GM21528 (cell line): Measurements from ENCODE around the gene SCGB1D4.

Experiments
- ATAC-seq: cut with Tn5 transposase; IDR thresholded peaks from one replicate; pipeline ENCODE4 v1.9.1; 2021; ENCODE audit warnings: mild to moderate bottlenecking, moderate library complexity; ENCODE audit not compliant: unreplicated experiment, low FRiP score

SCGB1D4 gene

DNA sequence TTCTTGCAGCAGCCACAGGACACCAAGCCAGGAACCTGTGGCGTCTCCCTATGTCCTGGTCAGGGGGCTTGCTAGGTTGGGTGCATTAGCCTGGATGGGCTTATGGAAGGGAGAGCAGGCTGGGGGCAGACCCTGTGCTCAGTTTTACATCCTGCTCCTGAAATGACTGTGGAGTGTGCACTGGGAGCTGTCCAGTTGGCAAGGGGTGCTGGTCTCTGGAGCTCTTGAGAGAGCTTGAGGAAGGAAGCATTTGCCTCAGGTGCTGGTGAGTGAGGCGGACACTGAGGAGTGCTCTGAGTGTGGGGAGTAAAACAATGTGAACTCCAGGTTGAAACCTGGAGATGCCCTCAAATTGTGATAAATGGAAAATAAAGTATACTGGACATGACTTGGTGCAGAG lies 3.4 kb downstream of the SCGB1D4 start:
- ATAC-seq = no peak

DNA sequence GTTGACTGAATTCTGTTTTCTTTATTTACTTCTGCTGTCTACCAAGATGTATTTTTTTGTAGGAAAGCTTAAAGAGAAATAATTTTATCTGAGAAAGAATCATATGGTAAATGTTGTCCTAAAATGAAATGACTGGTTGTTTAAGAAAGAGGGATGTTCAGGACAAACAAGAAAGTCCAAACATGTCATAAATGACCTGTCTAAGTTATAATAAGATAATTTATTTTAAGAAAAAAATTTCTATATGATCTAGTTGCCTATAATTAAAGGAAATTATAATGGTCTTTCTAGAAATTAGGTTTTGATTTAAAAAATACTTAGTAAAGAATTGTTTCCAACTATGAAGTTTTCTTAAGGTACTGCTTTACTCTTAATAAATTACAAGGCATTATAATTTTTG lies 18.4 kb downstream of the SCGB1D4 start:
- no peak for ATAC-seq

DNA sequence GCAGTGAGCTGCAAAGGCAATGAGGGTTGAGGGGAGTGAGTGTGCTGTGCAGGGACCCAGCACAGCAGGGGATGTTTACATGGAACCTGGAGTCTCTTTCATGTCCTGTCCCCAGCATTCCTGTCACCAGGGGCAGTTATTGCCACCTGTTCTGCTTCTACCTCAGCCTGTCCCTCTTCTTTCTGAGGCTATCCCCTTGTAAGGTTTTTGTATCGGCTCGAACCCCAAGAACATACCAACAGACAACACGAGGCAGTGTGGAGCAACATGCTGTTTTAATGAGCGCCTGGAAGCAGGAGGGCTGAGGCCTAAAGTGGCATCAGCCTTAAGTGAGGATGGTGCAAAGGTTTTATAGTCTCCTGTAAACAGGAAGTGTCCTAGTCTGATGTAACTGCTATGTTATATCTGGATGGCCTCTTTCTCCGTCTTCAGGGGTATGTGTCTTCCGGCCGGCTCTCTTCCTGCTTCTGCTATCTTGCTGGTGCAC lies 25.0 kb downstream of the SCGB1D4 start:
- no peak for ATAC-seq

DNA sequence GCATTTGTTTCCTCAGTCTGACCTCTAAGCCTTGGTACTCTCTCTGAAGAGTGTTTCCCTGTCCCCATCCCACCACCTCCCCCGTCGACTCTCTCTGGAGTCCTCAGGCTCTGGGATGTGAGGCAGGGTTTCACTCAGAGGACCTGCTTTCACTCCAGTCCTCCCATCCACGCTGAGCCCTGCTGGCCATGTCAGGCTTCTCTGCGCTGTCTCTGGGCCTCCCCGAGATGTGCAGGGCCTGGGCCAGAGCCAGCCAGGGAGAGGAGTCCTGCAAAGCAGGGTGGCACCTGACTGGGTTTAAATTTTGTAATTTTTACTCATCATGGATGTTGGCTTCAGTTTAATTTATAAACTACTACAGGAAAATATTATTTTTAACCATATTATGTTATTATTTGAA lies 25.6 kb downstream of the SCGB1D4 start:
- ATAC-seq = no peak

DNA sequence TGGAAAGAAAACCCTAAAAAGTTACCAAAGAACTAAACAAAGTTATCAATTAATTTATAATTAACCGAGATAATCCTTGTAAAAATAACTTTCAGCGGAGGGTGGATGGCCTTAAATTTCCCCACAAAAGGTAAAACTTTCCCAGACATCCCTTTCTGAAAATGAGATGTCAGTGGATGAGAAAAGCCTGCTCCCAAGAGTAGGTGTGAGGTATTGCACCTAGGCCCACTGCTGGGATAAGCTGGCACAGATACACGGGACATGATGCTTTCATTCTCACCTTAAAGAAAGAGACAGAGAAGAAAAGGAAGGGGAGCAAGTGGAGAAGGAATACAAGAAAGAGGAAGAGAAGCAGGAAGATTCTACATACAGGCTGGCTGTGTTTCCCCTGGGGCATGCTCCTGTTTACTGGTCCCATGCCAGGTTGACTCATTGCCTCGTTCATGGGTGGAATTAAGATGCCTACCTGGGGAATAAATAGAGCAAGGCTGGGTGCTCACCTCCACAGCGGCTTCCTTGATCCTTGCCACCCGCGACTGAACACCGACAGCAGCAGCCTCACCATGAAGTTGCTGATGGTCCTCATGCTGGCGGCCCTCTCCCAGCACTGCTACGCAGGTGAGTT lies 29.1 kb downstream of the SCGB1D4 start, which contains the start of gene SCGB2A2:
SCGB2A2 (plus strand) TSS at position 505 of the 625 bp plus-strand sequence; CDS start at position 564, 59 bp downstream.
- no peak for ATAC-seq

DNA sequence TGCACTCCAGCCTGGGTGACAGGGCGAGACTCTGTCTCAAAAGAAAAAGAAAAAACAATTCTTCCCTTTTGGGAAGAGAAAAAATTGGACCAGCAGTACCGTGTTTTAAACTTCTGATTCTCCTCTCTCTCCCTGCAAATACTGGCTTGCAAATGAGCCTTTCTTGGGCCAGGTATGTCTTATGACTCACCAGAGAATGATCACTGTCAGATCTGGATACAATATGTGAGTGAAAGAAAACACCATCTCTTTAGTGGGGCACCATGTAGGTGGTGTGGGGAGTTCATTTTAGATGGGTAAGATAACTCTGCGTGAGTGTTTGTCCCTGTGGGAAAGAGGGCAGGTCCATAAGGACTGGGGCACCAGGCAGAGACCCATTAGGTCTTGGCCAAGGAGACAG lies 31.3 kb downstream of the SCGB1D4 start:
- ATAC-seq = no peak

DNA sequence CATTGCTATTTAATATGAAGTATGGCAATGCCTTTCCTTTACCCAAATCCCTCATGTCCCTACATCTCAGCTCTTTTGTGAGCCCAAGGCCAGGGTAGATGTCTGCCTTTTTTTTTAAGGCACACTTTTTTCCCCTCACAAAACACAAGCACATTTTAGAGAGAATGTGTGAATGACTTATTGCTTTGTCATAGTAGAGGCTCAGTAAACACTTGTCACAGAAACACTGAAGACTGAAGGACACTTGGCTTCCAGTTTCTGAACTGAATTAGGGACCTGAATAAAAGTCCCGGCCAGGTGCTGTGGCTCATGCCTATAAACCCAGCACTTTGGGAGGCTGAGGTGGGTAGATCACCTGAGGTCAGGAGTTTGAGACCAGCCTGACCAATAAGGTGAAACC lies 31.8 kb downstream of the SCGB1D4 start:
- ATAC-seq = no peak

DNA sequence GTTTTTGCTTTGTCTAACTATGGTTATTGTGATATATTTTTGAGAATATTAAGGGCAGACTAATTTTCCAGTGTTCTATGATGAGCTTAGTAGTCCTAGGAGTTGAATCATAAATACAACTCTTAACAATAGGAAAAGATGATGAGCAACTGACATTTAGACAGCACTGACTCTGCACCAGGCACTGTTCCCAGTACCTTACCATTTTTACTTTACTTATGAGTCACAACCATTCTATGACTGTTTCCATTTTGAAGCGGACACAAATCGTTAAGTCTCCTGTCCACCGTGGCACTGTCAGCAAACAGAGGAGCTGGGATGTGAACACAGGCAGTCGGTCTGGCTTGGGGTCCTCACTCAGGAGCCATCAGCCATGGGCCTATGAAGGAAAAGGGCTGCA lies 32.3 kb downstream of the SCGB1D4 start:
- no peak for ATAC-seq

DNA sequence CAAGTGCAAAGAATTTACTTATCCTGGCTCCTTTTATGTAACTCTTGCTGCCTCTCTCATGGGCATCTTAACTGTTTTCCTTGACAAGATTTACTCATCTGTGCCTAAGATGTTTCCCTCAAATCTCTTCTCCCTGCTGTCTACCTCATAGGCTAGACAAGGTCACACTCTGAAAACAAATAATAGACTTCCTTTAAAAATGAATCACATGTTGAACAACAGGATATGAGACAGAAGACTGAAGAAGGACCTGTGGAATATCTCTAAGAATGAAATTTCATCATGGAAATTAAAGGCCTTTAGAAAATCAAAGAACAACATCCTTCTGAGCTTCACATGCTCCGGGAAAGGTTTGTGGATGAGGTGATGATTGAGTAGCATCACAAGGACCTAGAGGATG lies 34.9 kb downstream of the SCGB1D4 start:
- no peak for ATAC-seq

DNA sequence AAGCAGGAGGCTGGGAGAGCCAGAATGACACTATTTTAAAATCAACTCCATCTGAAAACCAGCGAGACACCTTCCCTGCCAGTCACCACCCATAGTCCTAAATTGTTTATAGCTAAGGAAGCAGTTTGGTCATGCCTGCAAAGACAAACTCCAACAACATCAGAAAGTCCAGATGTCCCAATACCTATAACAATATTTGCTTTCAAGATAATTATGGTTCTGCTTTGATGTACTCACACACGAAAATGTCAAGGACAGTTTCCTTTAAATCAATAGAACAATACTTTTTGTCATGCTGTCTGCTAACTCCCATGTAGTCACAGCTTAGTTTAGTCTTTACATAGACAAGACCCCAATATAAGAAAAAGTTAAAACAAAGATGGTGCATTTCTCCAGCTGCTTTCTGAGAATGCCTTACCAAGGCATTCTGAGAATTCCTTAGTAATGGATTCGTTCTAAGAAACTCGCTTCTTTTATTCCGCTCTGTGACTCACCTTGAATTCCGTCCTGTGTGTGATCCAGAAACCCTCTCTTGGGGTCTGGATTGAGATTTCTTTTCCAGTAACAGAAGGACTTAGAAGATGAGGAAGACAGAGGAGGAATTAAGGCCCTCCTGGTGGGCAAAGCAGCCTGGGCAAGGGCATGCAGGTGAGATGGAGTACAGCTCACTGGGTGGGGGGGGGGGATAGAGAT lies 38.5 kb downstream of the SCGB1D4 start:
- no peak for ATAC-seq

DNA sequence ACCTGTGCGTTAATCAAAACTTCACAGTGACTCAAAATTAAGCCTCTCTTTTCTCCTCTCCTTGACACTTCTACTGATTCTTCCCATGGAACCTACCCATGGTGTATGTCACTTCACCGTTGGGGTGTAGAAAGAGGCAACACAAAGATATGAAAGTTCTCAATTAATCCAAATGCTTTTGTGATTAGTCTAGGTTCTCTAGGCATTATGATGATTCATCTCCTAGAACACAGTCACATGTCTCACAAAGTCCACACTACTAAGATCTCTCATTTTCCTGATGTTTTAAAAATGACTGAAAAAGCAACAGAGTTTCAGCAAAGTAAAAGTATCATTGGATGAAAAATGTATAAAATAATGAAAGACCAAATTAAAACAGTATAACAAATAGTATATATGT lies 42.6 kb downstream of the SCGB1D4 start:
- ATAC-seq = no peak

DNA sequence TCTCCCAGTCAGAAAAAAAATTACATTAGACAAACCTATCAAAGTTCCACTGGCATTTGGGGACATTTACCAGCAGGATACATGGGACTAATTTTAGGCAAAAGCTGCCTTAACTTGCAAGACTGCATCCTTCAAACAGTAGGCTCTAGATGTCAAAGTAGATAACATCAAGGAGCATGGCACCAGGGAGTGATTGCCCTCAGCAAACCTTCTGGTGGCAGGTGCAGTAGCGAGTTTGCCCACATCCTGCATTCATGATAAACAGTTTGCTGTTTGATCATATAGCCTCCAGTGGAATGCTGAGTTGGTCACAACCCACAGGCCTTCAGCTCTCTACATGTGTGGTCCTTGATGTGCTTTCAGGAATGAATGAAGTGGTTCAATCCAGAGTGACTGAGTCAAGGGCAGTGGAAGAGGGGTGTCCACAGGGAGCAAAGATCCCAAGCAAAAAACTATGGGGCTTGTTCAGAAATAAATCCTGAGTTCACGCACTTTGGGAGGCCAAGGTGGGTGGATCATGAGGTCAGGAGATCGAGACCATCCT lies 44.8 kb downstream of the SCGB1D4 start:
- ATAC-seq = no peak

DNA sequence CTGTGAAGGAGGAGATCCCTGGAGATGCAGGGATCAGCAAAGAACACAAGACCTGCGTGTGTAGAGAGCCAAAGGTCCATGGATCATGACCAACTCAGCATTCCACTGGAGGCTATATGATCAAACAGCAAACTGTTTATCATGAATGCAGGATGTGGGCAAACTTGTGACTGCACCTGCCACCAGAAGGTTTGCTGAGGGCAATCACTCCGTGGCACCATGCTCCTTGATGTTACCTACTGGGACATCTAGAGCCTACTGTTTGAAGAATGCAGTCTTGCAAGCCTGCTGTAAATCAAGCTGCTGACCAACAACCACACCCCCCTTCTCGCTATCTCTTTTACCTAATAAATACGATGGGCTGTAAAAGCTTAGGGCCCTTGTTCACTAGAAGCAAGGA lies 47.2 kb downstream of the SCGB1D4 start:
- ATAC-seq = no peak
